Coronary artery (tissue), 2 donors: Measurements from ENCODE around the gene ITGA2B.
A peak's percentile ranks its signal among the peaks of the same experiment; 100 is the strongest.

Experiments used
- DNase-seq: peaks from one replicate; pipeline ENCODE4 v3.0.0-alpha.2; 2017; ENCODE audit warnings: low spot score
- H3K27ac ChIP-seq, 2 donors: fragments of 200-600 bp; sonication (generic); one replicate each; pipeline ENCODE4 v1.5.1; 2016 to 2019
- H3K4me3 ChIP-seq: fragments of 200-600 bp; sonication (generic); 2 replicates; pipeline ENCODE4 v1.5.1; 2016; ENCODE audit warnings: mild to moderate bottlenecking, moderate library complexity
- CTCF ChIP-seq: fragments of 200-600 bp; sonication (generic); IDR thresholded peaks from one replicate; pipeline ENCODE4 v1.5.1; 2019; ENCODE audit warnings: antibody characterized with exemption

Gene ITGA2B

DNA sequence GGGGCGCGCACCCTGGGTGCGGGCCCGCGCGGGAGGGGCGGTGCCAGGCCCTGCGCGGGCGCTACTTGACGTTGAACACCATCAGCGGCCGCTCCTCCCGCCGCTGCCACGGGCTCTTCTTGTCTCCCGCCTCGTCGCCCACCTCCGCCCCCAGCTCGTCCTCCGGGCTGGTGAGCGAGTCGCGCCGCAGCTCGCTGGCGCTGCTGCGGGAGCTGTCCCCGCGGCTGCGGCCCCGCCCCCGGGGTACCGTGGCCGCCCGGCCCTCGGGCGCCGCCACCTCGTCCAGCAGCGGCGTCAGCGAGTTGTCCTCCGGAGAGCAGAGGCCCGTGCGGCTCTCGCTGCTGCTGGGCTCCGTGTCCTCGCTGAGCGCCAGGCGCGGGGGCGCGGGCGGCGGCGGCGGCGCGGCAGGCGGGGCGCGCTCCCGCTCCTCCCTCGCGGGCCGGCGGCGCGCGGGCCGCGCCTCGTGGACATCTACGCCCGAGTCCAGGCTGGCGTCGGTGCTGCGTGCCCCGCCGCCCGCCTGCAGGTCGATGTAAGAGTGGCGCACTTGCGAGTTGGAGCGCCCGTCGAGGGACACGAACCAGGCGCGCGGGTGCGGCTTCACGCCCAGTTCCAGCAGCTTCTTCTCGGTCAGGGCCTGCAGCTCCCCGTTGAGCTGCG, 35.6 kb downstream of the ITGA2B start:
- Histone ChIP-seq H3K27ac (peak overlapping the region in 1 of 2 donors; percentile 61), H3K4me3 (peak overlapping the region; percentile 74)
- DNase-seq = no peak
- no peak for TF ChIP-seq CTCF

DNA sequence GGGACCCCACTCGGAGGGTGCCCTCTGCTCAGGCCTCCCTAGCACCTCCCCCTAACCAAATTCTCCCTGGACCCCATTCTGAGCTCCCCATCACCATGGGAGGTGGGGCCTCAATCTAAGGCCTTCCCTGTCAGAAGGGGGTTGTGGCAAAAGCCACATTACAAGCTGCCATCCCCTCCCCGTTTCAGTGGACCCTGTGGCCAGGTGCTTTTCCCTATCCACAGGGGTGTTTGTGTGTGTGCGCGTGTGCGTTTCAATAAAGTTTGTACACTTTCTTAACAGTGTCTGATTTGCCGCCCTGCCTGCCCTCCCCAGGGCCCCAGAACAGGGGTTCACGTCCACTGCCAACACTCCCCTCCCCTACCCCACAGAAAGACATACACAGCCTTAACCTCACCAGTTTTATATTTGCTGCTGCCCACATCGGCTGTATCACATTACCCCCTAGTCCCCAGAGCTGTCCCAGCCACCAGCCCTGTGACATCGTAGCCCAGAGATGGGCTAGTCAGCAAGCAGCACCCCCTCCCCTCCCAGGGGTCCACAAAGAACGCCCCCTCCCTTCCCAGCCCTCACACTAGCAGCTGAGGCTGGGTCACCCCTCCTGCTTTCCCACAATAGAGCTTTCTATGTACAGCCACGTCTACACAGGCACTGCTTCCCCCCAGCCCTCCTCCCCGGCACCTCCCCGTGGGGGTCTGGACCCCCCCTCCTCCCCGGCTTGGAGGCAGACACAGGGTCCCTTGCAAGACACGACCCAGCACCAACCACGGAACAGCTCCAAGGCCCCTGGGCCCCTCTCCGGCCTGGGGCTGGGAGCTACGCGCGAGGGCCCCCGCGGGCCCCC, 36.4 kb downstream of the ITGA2B start:
- no peak for TF ChIP-seq CTCF
- peak overlapping the region in 1 of 2 donors; percentile 61 for H3K27ac ChIP-seq
- no peak for DNase-seq
- peak overlapping the region; percentile 74 for H3K4me3 ChIP-seq

- no peak overlapping the region for H3K27ac ChIP-seq
- no peak overlapping the region for H3K4me3 ChIP-seq
- TF ChIP-seq CTCF = no peak
- DNase-seq = no peak
Measured at GRCh38 chr17:44351961-44352827, 37.3 kb downstream of the ITGA2B start.

- DNase-seq = no peak
- no peak overlapping the region for H3K27ac ChIP-seq
- H3K4me3 ChIP-seq = no peak overlapping the region
- no peak for TF ChIP-seq CTCF
Measured at GRCh38 chr17:44351464-44351863, 38.0 kb downstream of the ITGA2B start.

- no peak overlapping the region for H3K27ac ChIP-seq
- H3K4me3 ChIP-seq = no peak overlapping the region
- DNase-seq = no peak
- peak; percentile 40 for TF ChIP-seq CTCF
Measured at GRCh38 chr17:44350733-44351226, 38.7 kb downstream of the ITGA2B start.

GRCh38 chr17:44349553-44350070, 39.8 kb downstream of the ITGA2B start:
- DNase-seq = no peak
- no peak for TF ChIP-seq CTCF
- H3K27ac ChIP-seq = no peak overlapping the region
- no peak overlapping the region for H3K4me3 ChIP-seq
